ENCODE measurements around the gene TMEM239. TPM values are rescaled to one million over a fixed set of nuclear protein-coding genes. Genes with fewer than 3 reads are reported as not detected.
"Not testable (repeated sequence)": the region's sequence is repeated elsewhere in the genome, so short reads cannot be mapped to it uniquely, and the experiment has no call there.

TMEM239 gene
- not detected for total RNA-seq

DNA sequence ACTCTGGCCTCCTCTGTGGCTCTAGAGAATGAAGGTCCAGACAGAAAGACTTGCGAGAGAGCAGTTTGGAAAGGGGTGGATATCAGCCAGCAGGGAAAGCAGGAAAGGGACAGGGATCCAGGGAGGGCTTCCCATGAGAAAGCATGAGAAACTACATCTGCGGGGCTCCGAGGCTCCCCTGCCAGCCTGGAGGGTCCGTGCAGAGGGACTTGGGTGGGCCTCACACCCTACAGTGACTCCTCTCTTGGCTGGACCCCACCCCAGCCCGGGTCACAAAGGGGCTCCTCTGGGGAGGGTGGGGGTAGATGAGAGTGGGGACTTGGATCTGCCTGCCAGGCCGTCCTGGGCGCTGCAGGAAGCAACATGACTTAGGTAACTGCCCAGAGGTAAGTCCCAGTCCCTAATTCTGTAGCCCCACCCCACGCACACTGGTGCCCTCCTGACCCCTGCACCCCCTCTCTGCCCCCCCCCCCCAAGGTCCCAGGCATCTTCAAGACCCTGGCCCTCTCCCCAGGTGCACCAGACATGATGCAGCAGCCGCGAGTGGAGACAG is at the start of gene TMEM239:
Gene TMEM239 (plus strand): TSS at position 335 of the 553 bp plus-strand sequence. CDS start 191 bp downstream, at position 526.
- no peak for DNase-seq

GRCh38 chr20:2767768-2768631 is 48.2 kb upstream of the TMEM239 start:
- DNase-seq = no peak

DNA sequence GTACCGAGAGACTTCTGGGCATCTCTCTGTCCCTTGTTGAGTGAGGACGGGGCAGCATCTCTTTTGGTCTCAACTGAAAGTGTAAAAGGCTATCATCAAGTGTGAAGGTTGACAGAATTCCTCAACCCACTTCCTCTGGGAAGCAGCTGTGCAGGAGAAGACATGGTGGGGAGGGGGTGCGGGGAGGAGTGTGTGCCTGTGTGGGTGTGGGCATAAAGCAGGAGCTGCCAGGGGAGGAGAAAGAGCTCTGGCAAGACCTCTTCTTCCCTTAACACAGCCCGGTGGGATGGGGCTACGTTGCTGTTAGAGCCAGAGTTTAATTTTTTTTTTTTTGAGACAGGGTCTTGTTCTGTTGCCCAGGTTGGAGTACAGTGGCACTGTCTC is 47.5 kb upstream of the TMEM239 start:
- DNase-seq = no peak

GRCh38 chr20:2770091-2770490 is 46.1 kb upstream of the TMEM239 start:
- not testable (repeated sequence) for DNase-seq

DNA sequence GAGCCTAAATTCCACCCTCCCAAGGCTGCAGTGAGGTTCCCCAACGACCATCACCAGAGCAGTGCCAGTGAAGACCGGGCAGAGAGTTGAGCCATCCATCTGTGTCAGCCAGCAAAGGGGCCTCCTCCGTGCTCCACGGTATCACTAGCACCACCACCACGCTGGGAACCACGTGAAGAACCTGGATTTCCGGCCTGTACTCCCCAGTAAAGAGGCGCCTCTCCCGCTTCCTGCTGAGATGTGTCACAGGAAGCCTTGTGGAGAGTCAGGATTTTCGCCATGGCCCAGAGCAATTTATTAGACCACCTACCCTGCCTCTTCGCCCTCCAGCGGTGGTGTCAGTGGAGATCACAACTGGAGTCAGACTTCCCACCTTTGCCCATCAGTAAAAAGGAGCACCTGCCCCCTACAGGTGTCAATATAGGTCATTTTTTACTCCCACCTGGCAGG is 44.5 kb upstream of the TMEM239 start:
- no peak for DNase-seq

DNA sequence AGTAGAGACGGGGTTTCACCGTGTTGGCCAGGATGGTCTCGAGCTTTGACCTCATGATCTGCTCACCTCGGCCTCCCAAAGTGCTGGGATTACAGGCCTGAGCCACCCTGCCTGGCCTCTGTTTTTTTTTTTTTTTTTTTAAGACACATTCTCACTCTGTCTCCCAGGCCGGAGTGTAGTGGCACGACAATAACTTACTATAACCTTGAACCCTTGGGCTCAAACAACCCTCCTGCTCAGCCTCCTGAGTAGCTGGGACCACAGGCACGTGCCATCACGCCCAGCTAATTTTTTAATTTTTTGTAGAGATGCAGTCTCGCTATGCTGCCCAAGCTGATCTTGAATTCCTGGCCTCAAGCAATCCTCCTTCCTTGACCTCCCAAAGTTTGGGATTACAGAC is 42.4 kb upstream of the TMEM239 start:
- DNase-seq = no peak

- DNase-seq = no peak
These were observed 41.0 kb upstream of the TMEM239 start for GRCh38 chr20:2775139-2775538.

GRCh38 chr20:2778602-2779321 is 37.4 kb upstream of the TMEM239 start:
- DNase-seq = no peak

DNA sequence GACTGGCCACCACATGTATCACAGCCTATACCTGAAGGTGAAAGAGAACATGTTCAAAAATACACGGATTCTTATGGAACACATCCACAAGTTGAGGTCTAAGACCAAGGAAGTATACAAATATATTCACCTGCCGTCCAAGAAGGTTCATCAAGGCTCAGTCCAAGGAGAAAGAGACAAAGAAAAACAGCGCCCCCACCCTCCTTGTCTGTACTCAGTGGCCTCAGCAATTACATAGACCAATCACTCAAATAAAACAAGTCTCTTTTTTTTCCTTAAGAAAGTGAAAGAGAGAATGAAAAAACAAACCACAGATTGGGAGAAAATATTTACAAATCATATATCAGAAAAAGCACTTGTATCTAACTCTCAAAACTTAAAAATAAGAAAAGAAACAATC is 35.2 kb upstream of the TMEM239 start:
- DNase-seq = no peak

- DNase-seq = no peak
These were observed 32.1 kb upstream of the TMEM239 start for GRCh38 chr20:2783908-2784566.

- no peak for DNase-seq
These were observed 22.7 kb upstream of the TMEM239 start for GRCh38 chr20:2793471-2793870.

- DNase-seq = no peak
These were observed 21.9 kb upstream of the TMEM239 start for GRCh38 chr20:2794202-2794748.

DNA sequence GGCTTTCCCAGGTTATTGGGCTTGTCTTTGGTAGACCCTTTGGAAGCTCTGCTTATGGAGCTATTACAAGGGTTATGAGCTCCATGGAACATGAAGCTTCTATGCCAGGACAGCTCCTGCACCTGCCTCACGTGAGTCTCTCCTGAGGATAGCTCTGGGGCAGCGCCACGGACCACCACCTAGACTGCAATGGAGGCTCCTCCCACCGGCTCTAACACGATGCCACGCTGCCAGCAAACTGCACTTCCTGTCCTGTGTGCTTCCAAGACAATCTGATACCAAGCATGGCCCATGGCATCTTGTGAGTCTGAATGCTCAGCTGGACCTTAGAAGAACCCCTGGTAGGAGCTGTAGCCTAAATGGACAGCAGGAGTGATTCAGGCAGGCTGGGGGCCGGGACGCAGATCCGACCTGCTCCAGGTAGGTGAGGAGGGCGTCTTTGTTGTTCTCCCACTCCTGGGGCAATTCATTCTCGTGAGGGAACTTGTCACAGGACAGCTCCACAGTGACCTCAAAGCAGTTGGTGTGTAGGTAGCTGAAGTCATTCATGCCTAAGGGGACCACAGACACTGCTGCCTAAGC is 21.2 kb upstream of the TMEM239 start:
- DNase-seq = no peak

DNA sequence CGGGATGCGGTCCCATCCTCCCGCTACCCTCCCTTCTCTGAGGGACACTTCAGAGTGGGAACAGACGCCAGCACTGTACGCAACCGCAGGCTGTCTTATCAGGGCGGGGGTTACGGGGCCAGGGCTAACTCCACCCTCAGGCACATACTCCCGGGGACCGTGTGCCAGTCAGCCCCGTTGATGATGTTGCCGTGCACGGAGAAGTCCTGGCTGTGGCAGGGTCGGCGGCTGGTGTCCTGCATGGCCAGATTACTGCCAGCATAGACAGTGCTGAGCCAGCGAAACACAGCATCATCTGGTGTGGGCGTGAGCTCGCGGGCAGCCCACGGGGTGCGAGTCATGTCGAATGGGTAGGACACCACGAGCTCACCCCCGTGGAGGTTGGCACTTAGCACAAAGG is 20.7 kb upstream of the TMEM239 start:
- no peak for DNase-seq

DNA sequence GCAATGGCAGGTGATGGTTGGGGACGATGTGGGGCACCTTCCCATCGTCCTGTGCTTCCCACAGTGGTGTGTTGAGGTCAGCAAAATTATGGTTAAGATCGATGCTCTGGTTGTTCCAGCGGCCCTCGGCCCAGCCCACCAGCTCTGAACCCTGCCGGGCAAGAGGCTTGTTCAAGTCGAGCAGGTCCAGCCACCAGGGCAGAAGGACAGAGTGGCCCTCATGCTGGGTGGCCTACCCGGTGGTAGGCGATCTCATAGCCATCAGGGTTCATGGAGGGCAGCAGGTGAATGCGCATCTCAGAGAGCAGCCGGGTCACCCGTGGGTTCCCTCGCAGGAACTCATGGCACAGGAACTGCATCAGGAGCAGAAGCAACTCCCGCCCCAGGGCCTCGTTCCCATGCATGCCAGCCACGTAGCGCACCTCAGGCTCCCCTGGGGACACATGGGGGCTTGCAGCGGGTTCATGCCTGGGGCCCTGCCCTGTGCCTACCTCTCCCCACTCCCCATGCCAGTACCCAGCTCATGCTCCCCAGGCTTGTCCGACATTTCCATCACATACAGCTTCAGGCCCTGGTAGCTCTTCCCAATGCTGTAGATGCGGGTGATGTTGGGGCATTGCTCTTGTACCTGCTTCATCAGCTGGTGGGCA is 20.0 kb upstream of the TMEM239 start:
- no peak for DNase-seq

DNA sequence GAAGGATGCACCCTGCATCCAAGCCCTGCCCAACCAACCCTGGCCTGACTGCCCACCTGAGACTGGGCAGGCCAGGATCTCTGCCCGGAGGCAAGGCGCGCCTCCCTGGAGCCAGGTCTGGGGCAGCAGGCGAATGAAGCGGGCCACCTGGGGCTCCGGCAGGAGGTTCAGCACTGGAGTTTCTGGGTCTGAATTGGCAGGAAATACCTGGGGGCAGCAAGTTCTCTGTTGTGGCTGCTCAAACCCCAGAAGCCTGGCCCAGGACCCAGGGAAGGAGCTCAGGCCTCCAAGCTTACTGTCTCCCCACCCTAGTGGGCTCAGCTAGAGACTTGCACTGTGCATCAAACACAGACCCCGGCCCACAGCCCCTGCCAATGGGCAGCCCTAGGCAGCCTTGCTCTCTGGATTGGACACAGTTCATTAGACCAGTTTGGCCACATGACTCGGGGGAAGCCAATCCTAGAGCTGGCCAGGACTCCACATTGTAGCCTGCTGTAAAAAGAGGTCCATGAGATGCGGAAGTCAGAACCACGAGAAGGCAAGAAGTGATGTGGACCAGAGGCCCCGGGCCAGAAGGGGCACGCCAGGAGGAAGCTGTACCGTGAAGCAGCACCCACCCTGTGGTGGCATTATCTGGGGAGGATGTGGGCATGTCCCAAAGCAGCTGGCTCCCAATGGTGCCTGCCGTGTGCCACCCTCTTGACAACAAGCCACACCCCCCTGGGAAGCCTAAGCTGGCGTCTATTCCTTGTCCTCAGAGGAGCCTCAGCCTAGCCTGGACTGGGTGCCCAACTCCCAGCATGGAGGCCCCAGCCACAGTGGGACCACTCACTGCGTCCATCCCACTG is 18.8 kb upstream of the TMEM239 start:
- DNase-seq = no peak

DNA sequence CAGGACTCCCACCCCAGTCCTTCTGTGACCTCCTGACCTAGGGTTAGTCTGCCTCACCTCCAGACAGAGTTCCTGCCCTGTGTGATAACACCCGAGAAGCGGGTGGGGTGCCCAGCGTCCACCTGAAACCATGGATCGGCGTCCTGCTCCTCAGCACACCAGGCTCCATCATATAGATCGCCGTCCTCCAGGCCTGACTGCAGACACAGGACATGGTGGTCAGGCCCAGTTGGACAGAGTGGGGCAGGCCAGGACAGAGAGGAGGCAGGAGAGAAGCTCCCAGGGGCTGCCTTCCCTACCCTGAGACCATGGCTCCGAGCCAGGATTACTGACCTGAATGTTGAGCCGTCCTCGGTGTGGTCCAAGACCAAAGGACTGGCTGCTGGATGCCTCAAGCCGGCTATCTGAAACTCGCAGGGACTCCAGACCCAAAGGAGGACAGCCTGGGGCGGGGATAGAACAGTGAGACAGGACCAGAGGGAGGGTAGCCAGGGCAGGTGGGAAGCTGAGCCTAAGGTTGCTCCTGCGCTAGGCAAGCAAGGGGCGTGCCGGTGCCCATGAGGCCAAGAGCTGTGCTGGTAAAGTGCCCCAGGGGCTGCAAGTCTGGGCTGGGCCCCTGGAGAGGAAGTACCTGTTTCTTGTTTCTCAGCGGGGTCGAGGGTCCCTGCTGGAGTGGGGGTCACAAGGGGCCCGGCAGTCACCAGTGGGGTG is 17.9 kb upstream of the TMEM239 start:
- no peak for DNase-seq

- no peak for DNase-seq
These were observed 17.4 kb upstream of the TMEM239 start for GRCh38 chr20:2798814-2799213.

DNA sequence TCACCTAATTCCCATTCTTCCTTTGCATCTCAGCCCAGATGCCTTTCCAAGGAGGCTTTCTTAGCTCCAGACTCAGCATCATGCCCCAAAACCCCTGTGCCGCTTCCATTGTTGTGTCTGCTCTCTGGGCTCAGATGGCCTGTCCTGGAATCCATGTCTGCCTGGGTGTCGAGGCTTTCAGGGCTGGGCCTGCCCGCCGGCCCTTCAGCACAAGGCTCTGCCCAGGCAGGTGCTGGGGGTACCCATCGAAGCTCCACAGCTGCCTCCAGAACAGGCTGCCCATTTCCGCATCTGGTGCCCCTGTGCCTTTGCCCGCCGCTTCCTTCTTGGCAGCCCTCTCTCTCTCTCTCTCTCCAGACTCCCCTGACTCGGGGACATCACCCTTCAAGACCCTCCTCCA is 16.9 kb upstream of the TMEM239 start:
- no peak for DNase-seq
